CD4-positive, alpha-beta T cell treated with Interleukin-17A for 4 hours (primary cell): ENCODE measurements around the gene EIF2AK3.
A peak's percentile ranks its signal among the peaks of the same experiment; 100 is the strongest.
"Not testable (repeated sequence)": the region's sequence is repeated elsewhere in the genome, so short reads cannot be mapped to it uniquely, and the experiment has no call there.

ENCODE experiments used
- DNase-seq: peaks from one replicate; pipeline ENCODE4 v3.0.0-alpha.2; 2020; ENCODE audit warnings: mixed read lengths

The EIF2AK3 gene

GRCh38 chr2:88627055-88627855 lies at the start of gene EIF2AK3:
Gene EIF2AK3, minus strand, starts transcription at chr2:88627464. Its CDS starts 190 bp downstream, at chr2:88627274.
- peak; percentile 91 for DNase-seq

GRCh38 chr2:88673363-88673762 lies 46.1 kb upstream of the EIF2AK3 start:
- DNase-seq: no peak

- DNase-seq: no peak
Measured at GRCh38 chr2:88671786-88672427, 44.6 kb upstream of the EIF2AK3 start.

GRCh38 chr2:88669482-88670214 lies 42.4 kb upstream of the EIF2AK3 start:
- DNase-seq: peak; percentile 30

- DNase-seq: no peak
Measured at GRCh38 chr2:88668862-88669261, 41.6 kb upstream of the EIF2AK3 start.

- no peak for DNase-seq
Measured at GRCh38 chr2:88667219-88667618, 40.0 kb upstream of the EIF2AK3 start.

GRCh38 chr2:88666576-88666975 lies 39.3 kb upstream of the EIF2AK3 start:
- no peak for DNase-seq

GRCh38 chr2:88660622-88661021 lies 33.4 kb upstream of the EIF2AK3 start:
- DNase-seq: no peak

- no peak for DNase-seq
Measured at GRCh38 chr2:88659538-88659915, 32.3 kb upstream of the EIF2AK3 start.

- DNase-seq: no peak
Measured at GRCh38 chr2:88658881-88659537, 31.7 kb upstream of the EIF2AK3 start.

- DNase-seq: no peak
Measured at GRCh38 chr2:88658326-88658725, 31.1 kb upstream of the EIF2AK3 start.

GRCh38 chr2:88657131-88657530 lies 29.9 kb upstream of the EIF2AK3 start:
- DNase-seq: no peak

GRCh38 chr2:88656690-88657089 lies 29.4 kb upstream of the EIF2AK3 start:
- no peak for DNase-seq

GRCh38 chr2:88654714-88655113 lies 27.4 kb upstream of the EIF2AK3 start:
- no peak for DNase-seq

- no peak for DNase-seq
Measured at GRCh38 chr2:88651646-88652045, 24.4 kb upstream of the EIF2AK3 start.

- DNase-seq: not testable (repeated sequence)
Measured at GRCh38 chr2:88645291-88645882, 18.1 kb upstream of the EIF2AK3 start.

- DNase-seq: no peak
Measured at GRCh38 chr2:88642278-88642677, 15.0 kb upstream of the EIF2AK3 start.

GRCh38 chr2:88641330-88641729 lies 14.1 kb upstream of the EIF2AK3 start:
- DNase-seq: no peak

- DNase-seq: no peak
Measured at GRCh38 chr2:88639865-88640264, 12.6 kb upstream of the EIF2AK3 start.

GRCh38 chr2:88638743-88639142 lies 11.5 kb upstream of the EIF2AK3 start:
- DNase-seq: no peak

- no peak for DNase-seq
Measured at GRCh38 chr2:88638123-88638650, 10.9 kb upstream of the EIF2AK3 start.

- DNase-seq: no peak
Measured at GRCh38 chr2:88637464-88637863, 10.2 kb upstream of the EIF2AK3 start.

GRCh38 chr2:88636026-88636425 lies 8.8 kb upstream of the EIF2AK3 start:
- no peak for DNase-seq
